ENCODE measurements around the gene ZNF444.

GRCh38 chr19:56130006-56130405, 11.1 kb upstream of the ZNF444 start:
- TF ChIP-seq CTCF (IDR thresholded peaks at IDR 0.05) (no peak), EZH2 (IDR thresholded peaks at IDR 0.05; ENCODE audit: borderline replicate concordance, insufficient read depth, low read depth, low read length, poor library complexity, severe bottlenecking) (no peak)
